K562 (cell line): ENCODE results near the gene CACNA2D2. TPM values are rescaled to one million over a fixed set of nuclear protein-coding genes. Genes with fewer than 3 reads are reported as not detected.

Source experiments
- ATAC-seq: fragments of 200-7000 bp; cut with Tn5 transposase; 3 replicates; pipeline ENCODE4 v1.9.1; 2020; ENCODE audit warnings: moderate library complexity
- BruUV-seq: library from RNA; stranded (reverse); fragments of 400-500 nt; replicated peaks from 2 replicates; lab custom pipeline; 2021; lab: Mats Ljungman, UMichigan
- CTCF ChIA-PET: fragments of 300-600 bp; formaldehyde crosslinking; extraction: SDS; loops from one replicate; lab custom pipeline; 2021; ENCODE audit warnings: low intra/inter-chr PET ratio; lab: Yijun Ruan, JAX
- POLR2A ChIA-PET: fragments of 300-600, 350-650 bp; sonication (Branson Sonifier 250); formaldehyde crosslinking; extraction: SDS; loops from one replicate; lab custom pipeline; 2021; ENCODE audit warnings: antibody characterized with exemption, inconsistent platforms; lab: Yijun Ruan, JAX
- DNase-seq, 4 experiments: peaks; one replicate each; pipeline versions ENCODE4 v3.0.0 to v3.0.0-alpha.2; 2011 to 2018; ENCODE audit warnings: low spot score in 3 of 4, mixed read lengths in 3 of 4; ENCODE audit errors: extremely low read depth in 1 of 4
- FAIRE-seq: peaks from 2 replicates; lab custom pipeline; 2011; peaks lifted over from hg19 to GRCh38; lab: Jason Lieb, UNC
- H2AFZ ChIP-seq: 2 replicates; pipeline ENCODE4 v1.6.0; 2011; ENCODE audit warnings: low read depth, low read length, control low read depth, inconsistent platforms
- H3K27ac ChIP-seq: fragments of 200-600 bp; 3 replicates; pipeline ENCODE4 v1.8.0; 2011; ENCODE audit warnings: low read depth, mild to moderate bottlenecking, control low read depth, inconsistent platforms, low read length, moderate library complexity, mixed read lengths; ENCODE audit errors: extremely low read depth
- H3K27me3 ChIP-seq, 2 experiments: fragments of 300-600 bp in 1 of 2; 2 replicates in 1 of 2; 3 replicates in 1 of 2; pipeline versions ENCODE4 v1.6.0 to v1.8.0; 2011; ENCODE audit warnings: inconsistent platforms in 2 of 2, low read length in 2 of 2, mild to moderate bottlenecking in 1 of 2, mixed read lengths in 1 of 2, moderate library complexity in 1 of 2; ENCODE audit not compliant: control insufficient read depth in 2 of 2, insufficient read depth in 2 of 2
- H3K36me3 ChIP-seq: fragments of 300-600 bp; 3 replicates; pipeline ENCODE4 v1.8.0; 2011; ENCODE audit warnings: mild to moderate bottlenecking, low read length, inconsistent platforms; ENCODE audit not compliant: control insufficient read depth, insufficient read depth
- H3K4me1 ChIP-seq, 2 experiments: fragments of 200-600 bp in 1 of 2; replicated peaks in 1 of 2; 2 replicates in 1 of 2; 3 replicates in 1 of 2; pipeline versions ENCODE4 v1.5.1 to v1.8.0; 2011; ENCODE audit warnings: inconsistent platforms in 2 of 2, low read length in 2 of 2, mild to moderate bottlenecking in 1 of 2, mixed read lengths in 1 of 2, moderate library complexity in 1 of 2; ENCODE audit not compliant: control insufficient read depth in 2 of 2, insufficient read depth in 2 of 2
- H3K4me2 ChIP-seq: 2 replicates; pipeline ENCODE4 v1.6.1; 2011; ENCODE audit warnings: low read length, control low read depth, inconsistent platforms, mixed read lengths; ENCODE audit not compliant: insufficient read depth
- H3K4me3 ChIP-seq: fragments of 200-600 bp; sonication (generic), shearing (Covaris generic); 2 replicates; pipeline ENCODE4 v1.5.1; 2016; ENCODE audit warnings: control low read depth, inconsistent platforms
- H3K79me2 ChIP-seq: fragments of 200-600 bp; 3 replicates; pipeline ENCODE4 v1.8.0; 2011; ENCODE audit warnings: low read length, inconsistent platforms; ENCODE audit not compliant: control insufficient read depth, insufficient read depth
- H3K9ac ChIP-seq, 2 experiments: 2 replicates each; pipeline versions ENCODE4 v1.6.0 to v1.6.1; 2011; ENCODE audit warnings: low read depth in 2 of 2, low read length in 2 of 2, control low read depth in 1 of 2, inconsistent platforms in 1 of 2, mild to moderate bottlenecking in 1 of 2, mixed read lengths in 1 of 2; ENCODE audit not compliant: insufficient read depth in 1 of 2
- H3K9me1 ChIP-seq: one replicate; pipeline ENCODE4 v1.6.0; 2011; ENCODE audit warnings: inconsistent platforms, mild to moderate bottlenecking, low read length, moderate library complexity; ENCODE audit not compliant: control insufficient read depth, insufficient read depth
- H3K9me3 ChIP-seq: replicated peaks from 2 replicates; pipeline ENCODE4 v1.5.1; 2011; ENCODE audit warnings: low read depth, low read length, inconsistent platforms; ENCODE audit not compliant: control insufficient read depth, insufficient read depth
- H4K20me1 ChIP-seq: replicated peaks from 2 replicates; pipeline ENCODE4 v1.6.1; 2011; ENCODE audit warnings: low read length, inconsistent platforms, mixed read lengths; ENCODE audit not compliant: control insufficient read depth, insufficient read depth
- CBX2 ChIP-seq: fragments of 200-600 bp; sonication (generic); IDR thresholded peaks from one replicate; pipeline ENCODE4 v1.6.1; 2012; ENCODE audit warnings: mild to moderate bottlenecking, low read length, inconsistent platforms; ENCODE audit not compliant: insufficient read depth, poor library complexity, severe bottlenecking
- DLX4 ChIP-seq: fragments of 250-450 bp; sonication (Bioruptor Pico); IDR thresholded peaks from 2 replicates; pipeline ENCODE4 v1.6.1; 2021; ENCODE audit warnings: mild to moderate bottlenecking
- E2F6 ChIP-seq, 2 experiments: IDR thresholded peaks; 2 replicates each; pipeline ENCODE4 v1.6.1; 2011; ENCODE audit warnings: borderline replicate concordance in 1 of 2, control low read depth in 1 of 2, low read depth in 1 of 2, low read length in 1 of 2, mild to moderate bottlenecking in 1 of 2, mixed read lengths in 1 of 2, moderate library complexity in 1 of 2; ENCODE audit not compliant: insufficient read depth in 1 of 2, insufficient read length in 1 of 2, poor library complexity in 1 of 2, severe bottlenecking in 1 of 2; ENCODE audit errors: extremely low read depth in 1 of 2
- KDM1A ChIP-seq, 2 experiments: fragments of 450-650 bp; IDR thresholded peaks; 2 replicates each; pipeline ENCODE4 v1.6.1; 2016; ENCODE audit warnings: mild to moderate bottlenecking in 2 of 2
- SRSF7 ChIP-seq: fragments of 200-400 bp; formaldehyde crosslinking; optimal IDR thresholded peaks from 2 replicates; pipeline ENCODE3; 2017; ENCODE audit warnings: mild to moderate bottlenecking, low read depth, low read length
- TRIM28 ChIP-seq: fragments of 450-650 bp; IDR thresholded peaks from 2 replicates; pipeline ENCODE4 v1.6.1; 2017
- ZNF384 ChIP-seq: IDR thresholded peaks from 2 replicates; pipeline ENCODE4 v1.6.1; 2012; ENCODE audit warnings: low read depth, low read length, improper control_type of control experiment
- WGBS: fragments of 100-300 bp; shearing (Covaris generic); methylation state at CpG from one replicate; pipeline ENCODE4 v1.1.6; 2016; ENCODE audit warnings: low coverage, mixed read lengths; ENCODE audit not compliant: insufficient coverage; ENCODE audit errors: missing lambda C conversion rate; 5-methylcytosine and 5-hydroxymethylcytosine counted together
- in situ Hi-C: fragments of 300-500 bp; cut with MboI; formaldehyde crosslinking; loops from 4 replicates; pipeline ENCODE4 v1.15.0; 2018; ENCODE audit warnings: inconsistent platforms, mixed read lengths
- intact Hi-C: fragments of 100-400 bp; cut with micrococcal nuclease; formaldehyde crosslinking; loops from 2 replicates; pipeline ENCODE4 v1.14.2; 2022
- polyA plus RNA-seq, 8 experiments: library from polyadenylated mRNA; depleted of rRNA in 4 of 8; stranded (reverse) in 5 of 8; unstranded in 3 of 8; fragments of >200 nt; fragmentation: Nextera tagmentation in 2 of 8; fragmentation: Illumina TruSeq in 1 of 8; extraction: Ambion mirVana in 2 of 8; extraction: Trizol in 1 of 8; gene quantifications; 2 replicates each; pipeline versions ENCODE4 v1.2.1 to v1.2.3, GENCODE V29; 2011 to 2014; ENCODE audit warnings: inconsistent platforms in 1 of 8, missing spikeins in 1 of 8
- total RNA-seq, 7 experiments: library from RNA; depleted of rRNA in 6 of 7; stranded (reverse); fragments of >200 nt in 6 of 7; fragmentation: Illumina TruSeq in 2 of 7; extraction: Trizol in 2 of 7; gene quantifications; 2 replicates each; pipeline versions ENCODE4 v1.2.1 to v1.2.3, GENCODE V29; 2011 to 2021; ENCODE audit warnings: low replicate concordance in 1 of 7

Gene CACNA2D2
- total and polyA plus RNA-seq, 9 of the 15 experiments (the other 6 are each of a cell fraction or from before 2014, with no cell fraction given): 0.11 to 0.58 (median 0.36) TPM; not detected in 2

GRCh38 chr3:50336452-50337174, 166.8 kb downstream of the CACNA2D2 start:
- DNase-seq (peak in 2 of 4 experiments; percentile 66 to 68), ATAC-seq (peak; percentile 35), FAIRE-seq (no peak)
- POLR2A ChIA-PET: interaction anchor here (0.6 to 2.5 kb wide), 23 partner anchors 9 to 936 kb away, joined by 3 to 31 read pairs (median 3); partner anchors contain the start of genes CYB561D2, HYAL1, NPRL2 and TUSC2
- H3K9me1 ChIP-seq: peaks cover 4% of the 10 kb centered on the region
- WGBS: 0% methylated on average over 7 of the region's 31 CpGs
- H3K4me2 ChIP-seq: peak overlapping the region; percentile 95
- H3K36me3 ChIP-seq: peaks cover 46% of the 10 kb centered on the region; the same call in 2 of the 3 replicates
- TSS peak; percentile 41 for BruUV-seq
- H3K9ac ChIP-seq: peak overlapping the region; percentile 98 to 99
- peaks cover 85% of the 10 kb centered on the region for H3K79me2 ChIP-seq
- H2AFZ ChIP-seq: 0 out of 2 replicates have a peak overlapping the region, but pooled peaks have one; percentile 11
- CTCF ChIA-PET: no interaction called here
- no peaks in the 10 kb centered on the region for H3K27me3 ChIP-seq
- peak overlapping the region; percentile 99 for H3K27ac ChIP-seq
- peak overlapping the region; percentile 96 for H3K4me3 ChIP-seq
- no peaks in the 10 kb centered on the region for H3K9me3 ChIP-seq
- in situ Hi-C loops: no loop called here
- intact Hi-C loops: no loop called here
- H3K4me1 ChIP-seq: peaks cover 27 to 40% of the 10 kb centered on the region in 2 experiments; a peak in 4 of 5 replicates
- peaks cover 14% of the 10 kb centered on the region for H4K20me1 ChIP-seq
- TF ChIP-seq KDM1A (IDR thresholded peaks at IDR 0.05): no peak
- TF ChIP-seq CBX2: no peak
- no peak for TF ChIP-seq TRIM28
- TF ChIP-seq ZNF384: no peak
- TF ChIP-seq SRSF7: no peak
- TF ChIP-seq DLX4: no peak
- TF ChIP-seq E2F6 (IDR thresholded peaks at IDR 0.05; ENCODE audit: borderline replicate concordance in 1 of 2, extremely low read depth in 1 of 2, insufficient read depth in 1 of 2, insufficient read length in 1 of 2, low read depth in 1 of 2, low read length in 1 of 2, poor library complexity in 1 of 2, severe bottlenecking in 1 of 2): peak in 1 of 2 experiments; percentile 74
